ENCODE results near the gene BRSK2.

BRSK2 gene

DNA sequence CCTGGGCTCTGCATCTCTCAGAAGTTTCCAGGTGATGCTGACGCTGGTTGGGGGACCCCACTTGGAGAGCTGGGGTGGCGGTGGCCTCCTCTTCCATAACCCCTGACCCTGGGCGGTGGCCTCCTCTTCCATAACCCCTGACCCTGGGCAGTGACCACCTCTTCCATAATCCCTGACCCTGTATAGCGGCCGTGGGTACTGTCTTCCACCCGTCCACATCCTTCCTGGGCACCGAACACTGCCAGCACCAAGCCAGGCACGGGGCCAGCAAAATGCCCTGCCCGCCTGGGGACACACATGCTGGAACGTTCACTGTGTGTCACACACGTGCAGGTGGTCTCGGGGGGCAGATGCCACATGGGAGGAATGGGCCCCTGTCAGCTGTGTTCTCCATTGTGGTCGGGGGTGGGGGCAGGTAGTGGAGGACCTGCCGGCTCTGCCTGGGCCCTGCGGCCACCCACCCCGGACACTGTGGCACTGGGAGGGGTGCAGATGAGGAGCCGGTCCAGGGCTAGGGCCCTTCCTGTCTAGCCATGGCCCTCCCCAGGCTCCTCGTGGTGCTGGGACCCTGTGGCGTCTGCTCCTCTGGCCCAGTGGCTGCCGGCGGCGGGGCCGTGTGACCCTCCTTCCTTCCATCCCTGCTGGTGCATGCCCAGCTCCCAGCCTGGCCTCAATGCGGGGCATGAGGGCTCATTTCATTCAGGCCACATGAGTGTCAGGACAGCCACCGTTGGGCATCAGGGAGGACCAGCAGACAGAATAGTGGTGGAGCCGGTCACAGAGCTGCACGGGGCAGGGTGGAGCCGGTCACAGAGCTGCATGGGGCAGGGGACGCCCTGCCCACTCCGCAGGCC lies 10.8 kb downstream of the BRSK2 start:
- TF ChIP-seq, protein P1, sequence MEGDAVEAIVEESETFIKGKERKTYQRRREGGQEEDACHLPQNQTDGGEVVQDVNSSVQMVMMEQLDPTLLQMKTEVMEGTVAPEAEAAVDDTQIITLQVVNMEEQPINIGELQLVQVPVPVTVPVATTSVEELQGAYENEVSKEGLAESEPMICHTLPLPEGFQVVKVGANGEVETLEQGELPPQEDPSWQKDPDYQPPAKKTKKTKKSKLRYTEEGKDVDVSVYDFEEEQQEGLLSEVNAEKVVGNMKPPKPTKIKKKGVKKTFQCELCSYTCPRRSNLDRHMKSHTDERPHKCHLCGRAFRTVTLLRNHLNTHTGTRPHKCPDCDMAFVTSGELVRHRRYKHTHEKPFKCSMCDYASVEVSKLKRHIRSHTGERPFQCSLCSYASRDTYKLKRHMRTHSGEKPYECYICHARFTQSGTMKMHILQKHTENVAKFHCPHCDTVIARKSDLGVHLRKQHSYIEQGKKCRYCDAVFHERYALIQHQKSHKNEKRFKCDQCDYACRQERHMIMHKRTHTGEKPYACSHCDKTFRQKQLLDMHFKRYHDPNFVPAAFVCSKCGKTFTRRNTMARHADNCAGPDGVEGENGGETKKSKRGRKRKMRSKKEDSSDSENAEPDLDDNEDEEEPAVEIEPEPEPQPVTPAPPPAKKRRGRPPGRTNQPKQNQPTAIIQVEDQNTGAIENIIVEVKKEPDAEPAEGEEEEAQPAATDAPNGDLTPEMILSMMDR (conservative IDR thresholded peaks at IDR 0.05): no peak
- no peak overlapping the region for H3K27ac ChIP-seq

DNA sequence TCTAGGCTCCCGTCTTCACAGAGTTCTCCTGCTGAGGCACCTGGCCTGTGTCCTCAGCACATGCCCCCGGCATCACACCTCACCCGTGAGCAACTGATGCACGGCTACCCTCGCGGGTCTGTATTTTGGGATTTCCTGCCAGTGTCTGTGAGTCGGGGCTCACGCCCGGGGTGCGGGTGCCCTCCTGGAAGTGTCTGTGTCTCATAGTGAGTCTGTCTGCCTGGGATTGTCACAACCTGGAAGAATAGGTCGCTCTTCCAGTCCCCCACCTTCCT lies 11.4 kb downstream of the BRSK2 start:
- H3K27ac ChIP-seq: no peak overlapping the region; the same call in 1 of the 2 replicates
- TF ChIP-seq, protein P1 (conservative IDR thresholded peaks at IDR 0.05): no peak

DNA sequence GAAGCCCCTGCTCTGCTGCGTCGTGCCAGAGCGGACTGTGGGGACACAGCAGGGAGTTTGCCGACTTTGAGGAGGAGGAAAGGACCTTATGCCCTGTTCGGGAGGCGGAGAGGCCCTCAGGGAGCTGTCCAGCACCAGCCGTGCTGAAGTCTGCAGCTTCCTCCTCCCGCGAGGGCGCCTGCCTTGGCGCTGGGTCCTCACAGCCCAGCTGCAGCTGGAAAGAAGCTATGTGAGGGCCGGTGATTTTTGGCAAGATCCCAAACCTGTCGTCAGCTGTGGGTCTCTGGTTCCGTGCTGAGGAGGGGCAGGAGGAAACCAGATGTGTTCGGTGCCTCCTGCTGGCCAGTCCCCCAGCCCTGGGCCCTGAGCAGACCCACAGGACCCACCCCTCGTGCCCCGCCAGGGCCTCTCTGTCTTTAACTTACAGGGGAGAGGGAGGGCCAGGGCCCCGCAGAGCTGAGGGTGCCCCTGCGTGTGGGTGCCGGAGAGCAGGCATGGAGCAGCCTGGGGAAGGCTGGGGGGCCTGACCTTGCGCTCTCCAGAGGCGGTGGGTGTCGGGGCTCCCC lies 12.0 kb downstream of the BRSK2 start:
- no peak overlapping the region; the same call in 1 of the 2 replicates for H3K27ac ChIP-seq
- TF ChIP-seq, protein P1 (conservative IDR thresholded peaks at IDR 0.05): no peak

DNA sequence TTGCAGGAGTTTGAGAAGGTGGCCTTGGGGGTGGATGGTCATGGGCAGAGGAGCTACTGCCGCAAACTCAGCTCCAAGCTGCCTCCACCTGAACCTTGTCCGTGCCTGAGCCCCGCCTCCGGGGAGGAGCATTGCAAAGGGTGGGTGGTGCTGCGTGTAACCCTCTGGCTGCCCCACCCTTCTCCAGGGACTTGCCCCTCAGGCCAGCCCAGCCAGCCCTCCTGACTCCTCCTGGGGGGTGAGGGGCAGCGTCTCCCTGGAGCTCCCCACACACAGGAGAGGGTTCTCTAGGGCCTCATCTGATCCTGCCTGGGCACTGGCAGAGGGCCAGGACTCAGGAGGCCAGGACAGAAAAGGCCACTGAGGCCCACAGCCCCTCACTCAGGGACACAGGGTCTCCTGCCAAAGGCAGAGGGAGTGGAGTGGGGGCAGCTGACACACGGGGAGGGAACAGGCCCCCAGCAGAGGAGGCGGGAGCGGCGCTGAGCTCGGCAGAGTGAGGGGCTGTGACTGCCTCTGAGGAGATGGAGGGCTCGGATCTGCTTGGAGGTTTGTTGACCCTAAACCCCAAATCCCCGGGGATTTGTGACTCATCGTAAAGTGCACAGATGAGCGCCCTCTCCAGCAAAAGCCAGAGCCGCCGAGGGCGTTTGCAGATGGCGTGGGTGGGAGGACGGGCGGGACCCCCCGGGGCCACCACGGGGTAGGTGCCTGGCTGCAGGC lies 12.8 kb downstream of the BRSK2 start:
- H3K27ac ChIP-seq: no peak overlapping the region
- TF ChIP-seq, protein P1 (conservative IDR thresholded peaks at IDR 0.05): no peak

DNA sequence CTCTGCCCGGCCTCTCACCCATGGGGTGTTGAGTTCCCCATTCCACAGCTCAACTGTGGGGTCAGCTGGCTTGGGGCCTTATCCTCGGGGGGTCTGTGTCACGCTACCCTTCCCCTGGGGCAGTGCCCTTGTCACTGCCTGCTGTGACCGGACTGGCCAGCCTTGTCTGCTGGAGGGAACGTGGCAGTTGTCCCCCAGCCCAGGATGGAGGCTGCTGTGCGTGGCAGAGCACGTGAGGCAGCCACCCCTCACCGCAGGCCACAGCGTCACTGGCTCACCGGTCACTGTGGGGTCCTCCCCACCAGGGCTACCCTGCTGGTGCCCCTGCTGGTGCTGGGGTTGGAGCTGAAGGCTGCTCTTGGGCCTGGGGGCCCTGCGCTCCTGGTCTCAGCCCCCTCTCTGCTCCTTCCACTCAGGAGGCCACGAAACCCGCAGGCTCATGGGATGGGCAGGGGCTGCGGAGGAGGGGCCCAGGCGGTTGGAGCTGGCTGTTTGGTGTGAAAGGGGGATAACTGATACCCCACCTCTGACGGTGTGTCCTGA lies 13.4 kb downstream of the BRSK2 start:
- TF ChIP-seq, protein P1 (conservative IDR thresholded peaks at IDR 0.05): no peak
- H3K27ac ChIP-seq: no peak overlapping the region

DNA sequence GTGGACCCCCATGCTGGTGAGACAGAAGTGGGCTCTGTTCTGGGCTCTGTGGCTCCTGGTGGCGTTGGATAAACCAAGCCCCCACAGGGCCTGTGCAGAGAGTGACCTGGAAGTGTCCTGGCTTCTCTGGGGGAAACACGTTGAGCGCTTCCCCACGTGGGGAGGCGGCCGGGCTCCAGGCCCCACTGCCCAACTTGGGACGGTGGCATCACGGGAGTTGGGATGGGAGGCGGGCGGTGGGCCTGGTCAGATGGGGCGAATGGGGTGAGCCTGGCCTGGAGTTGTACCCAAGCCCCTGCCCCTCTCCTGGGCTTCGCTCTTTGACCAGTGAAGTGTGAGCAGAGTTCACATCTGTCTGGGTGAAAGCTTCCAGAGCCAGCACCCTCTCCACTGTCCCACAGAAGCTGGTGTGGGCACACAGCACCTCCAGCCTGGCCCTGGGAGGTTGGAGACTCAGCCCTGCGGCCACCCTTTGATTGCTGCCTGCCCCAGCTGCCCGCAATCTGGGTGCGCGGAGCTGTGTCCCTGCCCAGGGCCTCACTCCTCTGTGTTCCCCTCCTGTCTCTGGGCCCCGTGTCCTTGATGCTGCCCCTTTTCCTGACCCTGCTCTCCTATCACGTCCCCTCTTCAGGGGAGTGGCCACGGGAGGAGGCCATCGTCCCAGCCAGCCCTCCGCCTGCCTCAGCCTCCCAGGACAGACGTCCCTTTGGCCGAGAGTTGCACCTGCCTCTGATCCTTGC lies 14.2 kb downstream of the BRSK2 start:
- TF ChIP-seq, protein P1 (conservative IDR thresholded peaks at IDR 0.05): no peak
- no peak overlapping the region for H3K27ac ChIP-seq

Measured in VCaP (cell line).